K562 (cell line): ENCODE results near the gene CD226.

Experiments used
- BCLAF1 ChIP-seq, 2 experiments: fragments of 450-650 bp in 1 of 2; IDR thresholded peaks; 2 replicates each; pipeline ENCODE4 v1.6.1; 2011 to 2017; ENCODE audit warnings: low read depth in 2 of 2, antibody characterized with exemption in 1 of 2, borderline replicate concordance in 1 of 2, low read length in 1 of 2, mild to moderate bottlenecking in 1 of 2, mixed read lengths in 1 of 2; ENCODE audit not compliant: control insufficient read depth in 1 of 2
- BMI1 ChIP-seq: fragments of 150-350 bp; IDR thresholded peaks from 2 replicates; pipeline ENCODE4 v1.6.1; 2014; ENCODE audit warnings: low read length
- CTCF ChIP-seq, 3 experiments: IDR thresholded peaks in 2 of 3; conservative IDR thresholded peaks in 1 of 3; 2 replicates each; pipeline ENCODE4 v1.5.1; 2011 to 2012; ENCODE audit warnings: low read length in 3 of 3, mild to moderate bottlenecking in 3 of 3, control low read depth in 2 of 3, improper control_type of control experiment in 1 of 3, inconsistent platforms in 1 of 3, low read depth in 1 of 3, mixed read lengths in 1 of 3, moderate library complexity in 1 of 3; ENCODE audit not compliant: insufficient read depth in 2 of 3
- EWSR1 ChIP-seq: fragments of 450-650 bp; IDR thresholded peaks from 2 replicates; pipeline ENCODE4 v1.6.1; 2018; ENCODE audit warnings: borderline replicate concordance, mild to moderate bottlenecking, low read depth, moderate library complexity; ENCODE audit not compliant: partially characterized antibody
- FOXK2 ChIP-seq, 2 experiments: fragments of 450-650 bp; IDR thresholded peaks in 1 of 2; conservative IDR thresholded peaks in 1 of 2; 2 replicates each; pipeline ENCODE4 v1.6.1; 2016; ENCODE audit warnings: low read depth in 2 of 2, mild to moderate bottlenecking in 1 of 2
- MAFF ChIP-seq: IDR thresholded peaks from 2 replicates; pipeline ENCODE4 v1.6.1; 2012; ENCODE audit warnings: low read length, improper control_type of control experiment
- SREBF1 ChIP-seq: fragments of 150-350 bp; IDR thresholded peaks from 2 replicates; pipeline ENCODE4 v1.6.1; 2014; ENCODE audit warnings: antibody characterized with exemption, low read depth, low read length, borderline replicate concordance
- SREBF2 ChIP-seq: sonication (generic); formaldehyde crosslinking; IDR thresholded peaks from 2 replicates; pipeline ENCODE4 v1.4.0; 2020; ENCODE audit warnings: mild to moderate bottlenecking, missing genetic modification reagents
- U2AF1 ChIP-seq: fragments of 200-400 bp; formaldehyde crosslinking; optimal IDR thresholded peaks from 2 replicates; pipeline ENCODE3; 2017; ENCODE audit warnings: mild to moderate bottlenecking, low read depth, low read length, moderate library complexity
- ZBTB49 ChIP-seq: sonication (generic); formaldehyde crosslinking; IDR thresholded peaks from 2 replicates; pipeline ENCODE4 v1.8.0; 2022; ENCODE audit warnings: missing genetic modification reagents, mild to moderate bottlenecking, borderline replicate concordance

GRCh38 chr18:69985239-69985638 lies 37.6 kb upstream of the CD226 start:
- TF ChIP-seq BCLAF1 (IDR thresholded peaks at IDR 0.05; ENCODE audit: borderline replicate concordance in 1 of 2, control insufficient read depth in 1 of 2, low read depth in 2 of 2, low read length in 1 of 2) = no peak
- TF ChIP-seq EWSR1 = no peak
- no peak for TF ChIP-seq CTCF (IDR thresholded peaks at IDR 0.05 in 2 of 3, conservative IDR thresholded peaks at IDR 0.05 in 1 of 3; ENCODE audit: insufficient read depth in 2 of 3, low read depth in 1 of 3, low read length in 3 of 3)
- TF ChIP-seq MAFF = no peak
- TF ChIP-seq FOXK2 (conservative IDR thresholded peaks at IDR 0.05 in 1 of 2, IDR thresholded peaks at IDR 0.05 in 1 of 2; ENCODE audit: low read depth in 2 of 2) = no peak
- no peak for TF ChIP-seq U2AF1
- no peak for TF ChIP-seq SREBF2 (CRISPR knock-in tag)
- TF ChIP-seq ZBTB49 (CRISPR knock-in tag) = no peak
- TF ChIP-seq SREBF1 = no peak
- no peak for TF ChIP-seq BMI1
